KBM-7 (cell line): ENCODE results near the gene PRC1.

Experiments used
- DNase-seq: peaks from one replicate; pipeline ENCODE4 v3.0.0-alpha.2; 2015
- in situ Hi-C: fragments of 300-500 bp; cut with MboI; formaldehyde crosslinking; loops from 2 replicates; pipeline ENCODE4 v1.14.3; 2020; ENCODE audit warnings: low sequenced_read_pairs, low pct_unique_long_range_greater_than_20kb, mixed read lengths

Gene PRC1

DNA sequence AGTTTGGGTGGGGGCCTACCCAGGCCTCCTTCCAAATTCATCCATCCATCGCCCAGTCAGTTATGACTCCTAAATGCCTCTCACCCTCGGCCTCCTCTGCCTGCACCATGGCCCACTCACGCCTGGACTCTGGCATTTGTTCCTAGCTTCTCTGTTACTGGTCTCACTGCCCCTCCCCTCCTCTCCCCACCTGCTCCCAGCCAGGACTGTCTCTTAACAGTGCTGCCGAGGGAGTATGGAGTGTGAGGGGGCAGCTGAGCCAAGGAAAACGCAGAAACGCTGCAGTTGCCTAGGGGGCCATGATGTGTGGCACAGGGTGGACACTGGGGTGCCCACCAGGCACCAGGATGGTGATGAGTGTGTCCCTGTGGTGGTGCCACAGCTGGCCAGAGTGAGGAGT is 36.5 kb downstream of the PRC1 start:
- DNase-seq, result no peak
- in situ Hi-C loops, result no loop called here

GRCh38 chr15:90957031-90957790 is 37.1 kb downstream of the PRC1 start:
- DNase-seq, result no peak
- in situ Hi-C loops, result no loop called here

DNA sequence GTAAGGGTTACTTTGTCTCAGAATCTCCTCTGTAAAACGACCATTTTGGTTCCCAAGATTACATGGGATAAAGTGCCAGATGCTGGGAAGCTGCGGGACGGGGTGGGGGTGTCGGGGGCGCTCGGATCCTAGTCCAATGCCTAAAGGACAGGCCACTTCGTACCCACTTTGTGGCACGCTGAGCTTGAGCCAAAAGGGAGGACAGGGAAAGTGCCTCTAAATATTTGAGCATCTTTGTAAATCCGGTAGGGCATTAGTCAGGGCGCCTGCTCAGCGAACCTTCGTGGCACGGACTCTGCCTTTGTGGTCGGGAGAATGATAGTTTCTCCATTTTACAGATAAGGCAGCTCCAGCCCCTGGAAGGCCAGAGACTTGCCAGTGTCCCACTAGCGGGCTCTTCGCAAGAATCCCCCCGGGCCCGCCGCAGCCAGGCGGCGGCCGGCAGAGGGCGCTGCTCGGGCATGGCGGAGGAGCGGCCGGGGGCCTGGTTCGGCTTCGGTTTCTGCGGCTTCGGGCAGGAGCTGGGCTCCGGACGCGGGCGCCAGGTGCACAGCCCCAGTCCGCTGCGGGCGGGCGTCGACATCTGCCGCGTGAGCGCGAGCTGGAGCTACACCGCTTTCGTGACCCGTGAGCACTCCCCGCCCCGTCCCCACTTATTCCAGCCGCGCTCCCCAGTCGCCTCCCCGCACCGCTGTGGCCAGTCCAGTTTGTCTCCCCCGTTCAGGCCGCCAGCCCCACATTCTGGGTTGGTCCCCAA is 37.9 kb downstream of the PRC1 start:
- in situ Hi-C loops, result no loop called here
- no peak for DNase-seq

DNA sequence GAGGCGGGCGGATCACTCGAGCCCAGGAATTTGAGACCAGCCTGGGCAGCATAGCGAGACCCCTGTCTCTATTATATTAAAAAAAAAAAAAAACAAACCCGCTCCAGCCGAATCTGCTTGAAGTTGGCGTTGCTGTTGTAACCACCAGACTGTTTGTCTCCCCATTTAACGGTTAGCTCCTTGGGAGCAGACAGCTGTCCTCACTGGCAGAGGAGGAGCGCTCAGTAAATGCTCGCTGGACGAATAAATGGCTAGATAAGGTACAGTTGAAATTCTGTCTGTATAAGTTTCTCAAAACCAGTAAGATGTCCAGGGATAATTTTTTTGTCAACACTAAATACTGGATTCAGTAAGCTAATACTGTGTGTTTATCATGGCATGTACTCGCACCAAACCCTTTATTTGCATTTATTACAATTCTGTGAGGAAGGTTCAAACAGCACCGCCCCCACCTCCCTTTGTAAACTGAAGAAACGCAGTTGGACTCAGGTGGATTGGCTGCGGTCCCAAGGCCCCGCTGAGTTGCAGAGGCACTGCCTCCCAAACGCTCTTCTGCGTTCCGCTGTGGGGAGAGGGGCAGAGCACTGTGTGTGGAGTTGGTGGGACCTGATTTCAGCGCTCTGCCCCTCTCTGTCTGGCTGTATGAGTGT is 38.6 kb downstream of the PRC1 start:
- DNase-seq, result no peak
- in situ Hi-C loops, result no loop called here

GRCh38 chr15:90954712-90955623 is 39.4 kb downstream of the PRC1 start, which contains the start of gene RCCD1:
RCCD1 (plus strand) TSS chr15:90954884; CDS start chr15:90956735, 1,851 bp downstream.
- in situ Hi-C loops, result no loop called here
- peak; percentile 95 for DNase-seq

DNA sequence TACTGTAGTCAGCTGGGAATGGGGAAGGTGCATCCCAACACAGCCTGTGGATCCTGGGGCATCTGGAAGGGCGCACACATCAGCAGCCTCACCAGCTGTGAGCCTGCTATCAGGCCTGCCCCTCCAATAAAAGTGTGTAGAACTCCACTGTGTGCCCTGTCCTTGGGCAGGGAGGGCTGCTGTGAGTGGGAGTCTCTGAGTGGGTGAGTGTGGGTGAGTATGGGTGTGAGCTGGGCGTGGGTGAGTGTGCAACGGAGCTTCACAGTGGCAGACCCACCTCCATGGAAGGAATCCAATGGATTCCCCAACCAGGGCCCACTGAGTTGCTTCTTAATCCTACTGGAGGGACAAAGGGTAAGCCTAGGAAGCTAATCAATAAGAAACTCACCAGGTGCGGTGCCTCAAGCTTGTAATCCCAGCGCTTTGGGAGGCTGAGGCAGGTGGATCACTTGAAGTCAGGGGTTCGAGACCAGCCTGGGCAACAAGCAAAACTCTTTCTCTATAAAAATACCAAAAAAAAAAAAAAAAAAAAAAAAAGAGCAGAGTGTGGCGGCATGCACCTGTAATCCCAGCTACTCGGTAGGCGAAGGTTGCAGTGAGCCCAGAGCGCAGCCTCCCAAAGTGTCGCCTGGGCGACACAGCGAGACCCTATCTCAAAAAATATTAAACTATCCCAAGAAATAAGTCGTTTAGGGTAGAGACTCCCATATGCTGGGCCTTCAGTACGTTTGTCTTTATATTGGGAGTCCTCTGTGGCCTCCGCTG is 40.2 kb downstream of the PRC1 start:
- no peak for DNase-seq
- in situ Hi-C loops, result no loop called here

DNA sequence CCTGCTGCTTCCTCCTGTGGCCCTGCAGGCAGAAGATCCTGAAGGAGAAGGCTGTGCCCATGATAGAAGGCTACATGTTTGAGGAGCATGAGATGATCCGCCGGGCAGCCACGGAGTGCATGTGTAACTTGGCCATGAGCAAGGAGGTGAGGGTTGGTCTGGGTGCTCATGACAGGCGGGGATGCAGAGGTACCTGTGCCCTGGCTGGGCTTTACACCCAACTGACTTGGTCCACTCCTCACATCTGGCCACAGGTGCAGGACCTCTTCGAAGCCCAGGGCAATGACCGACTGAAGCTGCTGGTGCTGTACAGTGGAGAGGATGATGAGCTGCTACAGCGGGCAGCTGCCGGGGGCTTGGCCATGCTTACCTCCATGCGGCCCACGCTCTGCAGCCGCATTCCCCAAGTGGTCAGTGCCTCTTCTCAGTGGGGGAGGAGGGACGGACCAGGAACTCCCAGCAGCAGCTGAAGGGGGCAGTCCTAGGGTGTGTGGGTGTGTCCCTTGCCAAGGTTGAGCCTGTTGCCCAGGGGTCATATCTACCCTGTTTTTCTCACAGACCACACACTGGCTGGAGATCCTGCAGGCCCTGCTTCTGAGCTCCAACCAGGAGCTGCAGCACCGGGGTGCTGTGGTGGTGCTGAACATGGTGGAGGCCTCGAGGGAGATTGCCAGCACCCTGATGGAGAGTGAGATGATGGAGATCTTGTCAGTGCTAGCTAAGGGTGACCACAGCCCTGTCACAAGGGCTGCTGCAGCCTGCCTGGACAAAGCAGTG is 41.2 kb downstream of the PRC1 start:
- in situ Hi-C loops, result no loop called here
- DNase-seq, result no peak

DNA sequence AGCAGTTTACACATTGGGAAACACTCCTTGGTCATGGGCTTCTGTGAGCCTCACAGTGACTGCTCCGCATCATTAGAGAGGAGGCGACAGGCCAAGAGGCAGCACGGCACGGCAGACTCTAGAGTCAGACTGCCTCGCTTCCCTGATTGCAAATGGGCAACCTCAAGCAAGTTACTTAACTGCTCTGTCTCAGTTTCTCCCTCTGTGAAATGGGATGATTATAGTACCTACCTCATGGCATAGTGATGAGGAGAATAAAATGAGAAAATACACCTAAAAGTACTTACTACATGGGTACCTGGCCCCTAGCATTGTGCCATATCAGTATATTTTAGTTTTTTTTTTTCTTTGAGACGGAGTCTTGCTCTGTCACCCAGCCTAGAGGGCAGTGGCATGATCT is 43.7 kb downstream of the PRC1 start:
- in situ Hi-C loops, result no loop called here
- DNase-seq, result no peak

- no peak for DNase-seq
- in situ Hi-C loops, result no loop called here
These were observed 44.2 kb downstream of the PRC1 start for GRCh38 chr15:90949979-90950675.

- in situ Hi-C loops, result no loop called here
These were observed 45.8 kb downstream of the PRC1 start for GRCh38 chr15:90948506-90948905.

GRCh38 chr15:90947577-90948357 is 46.6 kb downstream of the PRC1 start:
- in situ Hi-C loops, result no loop called here
- DNase-seq, result no peak

More at GRCh38 chr15:90948506-90948905, 45.8 kb downstream of the PRC1 start:
- DNase-seq, result no peak

DNA sequence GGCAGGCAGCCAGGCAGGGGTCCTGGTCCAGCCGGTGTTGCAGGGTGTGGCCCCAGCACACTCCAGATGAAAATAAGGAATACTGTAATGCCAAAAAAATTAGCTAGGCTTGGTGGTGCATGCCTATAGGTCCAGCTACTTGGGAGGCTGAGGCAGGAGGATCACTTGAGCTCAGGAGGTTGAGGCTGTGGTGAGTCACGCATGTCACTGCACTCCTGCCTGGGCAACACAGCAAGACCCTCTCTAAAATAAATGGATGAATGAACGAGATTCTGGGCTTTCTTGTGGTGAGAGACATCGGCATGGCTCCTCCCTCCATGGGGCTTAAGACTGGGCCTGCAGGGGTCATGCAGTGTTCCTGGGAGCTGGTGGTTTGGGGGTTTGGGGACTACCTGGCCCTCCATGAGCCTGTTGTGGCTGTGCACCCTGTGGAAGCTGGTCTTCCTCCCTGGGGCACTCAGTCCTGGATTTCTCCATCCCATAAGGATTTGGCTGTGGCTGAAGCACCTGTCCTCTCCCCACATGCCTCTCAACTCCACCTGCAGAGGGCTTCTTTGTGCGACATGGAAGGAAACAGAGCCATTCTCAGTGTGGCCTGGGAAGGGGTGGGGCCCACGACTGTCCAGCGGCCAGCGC is 47.3 kb downstream of the PRC1 start:
- no peak for DNase-seq
- in situ Hi-C loops, result no loop called here

DNA sequence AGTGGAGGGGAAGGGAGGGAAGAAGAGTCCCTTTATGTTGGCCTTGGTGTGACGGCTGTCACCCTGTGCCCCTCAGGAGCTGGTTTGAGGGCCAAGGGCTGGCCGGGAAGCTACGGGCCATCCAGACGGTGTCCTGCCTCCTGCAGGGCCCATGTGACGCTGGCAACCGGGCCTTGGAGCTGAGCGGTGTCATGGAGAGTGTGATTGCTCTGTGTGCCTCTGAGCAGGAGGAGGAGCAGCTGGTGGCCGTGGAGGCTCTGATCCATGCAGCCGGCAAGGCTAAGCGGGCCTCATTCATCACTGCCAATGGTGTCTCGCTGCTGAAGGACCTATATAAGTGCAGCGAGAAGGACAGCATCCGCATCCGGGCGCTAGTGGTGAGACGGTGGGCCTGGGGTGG is 47.8 kb downstream of the PRC1 start:
- no peak for DNase-seq
- in situ Hi-C loops, result no loop called here

- in situ Hi-C loops, result no loop called here
- DNase-seq, result no peak
These were observed 49.2 kb downstream of the PRC1 start for GRCh38 chr15:90945091-90945490.

- DNase-seq, result no peak
- in situ Hi-C loops, result no loop called here
These were observed 51.8 kb downstream of the PRC1 start for GRCh38 chr15:90942354-90943120.
